ENCODE measurements around the gene AMH. TPM values are rescaled to one million over a fixed set of nuclear protein-coding genes. Genes with fewer than 3 reads are reported as not detected.

The AMH gene
- total and polyA plus RNA-seq, 2 of the 13 experiments (the other 11 are each of a cell fraction or from before 2014, with no cell fraction given) = 0.03 to 0.18 TPM

- TF ChIP-seq ZNF335 (CRISPR knock-in tag; IDR thresholded peaks at IDR 0.05) = no peak
- peak; percentile 18; the same call in 1 of the 2 replicates for TF ChIP-seq ZMYM4 (CRISPR knock-in tag; IDR thresholded peaks at IDR 0.05)
- no peak for TF ChIP-seq TFE3 (CRISPR knock-in tag; IDR thresholded peaks at IDR 0.05)
- no peak for TF ChIP-seq ZBTB20 (CRISPR knock-in tag; IDR thresholded peaks at IDR 0.05; ENCODE audit: borderline replicate concordance, low read depth)
- no peak for TF ChIP-seq TBP (CRISPR knock-in tag; IDR thresholded peaks at IDR 0.05)
- TF ChIP-seq ZNF605 (CRISPR knock-in tag; IDR thresholded peaks at IDR 0.05) = no peak
- TF ChIP-seq MEIS2 (CRISPR knock-in tag; IDR thresholded peaks at IDR 0.05) = no peak; the same call in 1 of the 2 replicates
- TF ChIP-seq ZNF720 (CRISPR knock-in tag; IDR thresholded peaks at IDR 0.05) = no peak
- TF ChIP-seq ZXDC (CRISPR knock-in tag; IDR thresholded peaks at IDR 0.05) = 0 out of 2 replicates have a peak, but pooled peaks have one; percentile 48
- TF ChIP-seq ZFP36L2 (CRISPR knock-in tag; IDR thresholded peaks at IDR 0.05) = no peak
- TF ChIP-seq THRA (CRISPR knock-in tag; IDR thresholded peaks at IDR 0.05; ENCODE audit: borderline replicate concordance) = no peak
- TF ChIP-seq ZMYM3 (CRISPR knock-in tag; IDR thresholded peaks at IDR 0.05) = no peak
- no peak for TF ChIP-seq ZNF510 (CRISPR knock-in tag; IDR thresholded peaks at IDR 0.05; ENCODE audit: low read depth)
- no peak for TF ChIP-seq ZNF296 (CRISPR knock-in tag; conservative IDR thresholded peaks at IDR 0.05)
- no peak for TF ChIP-seq POLR2AphosphoS5 (IDR thresholded peaks at IDR 0.05; ENCODE audit: low read depth, low read length)
- TF ChIP-seq ZNF256 (CRISPR knock-in tag; conservative IDR thresholded peaks at IDR 0.05) = no peak
- no peak for TF ChIP-seq REXO4 (CRISPR knock-in tag; IDR thresholded peaks at IDR 0.05; ENCODE audit: borderline replicate concordance)
- no peak for TF ChIP-seq PAXIP1 (CRISPR knock-in tag; conservative IDR thresholded peaks at IDR 0.05)
- TF ChIP-seq HINFP (CRISPR knock-in tag; IDR thresholded peaks at IDR 0.05; ENCODE audit: low read depth) = no peak
Measured at GRCh38 chr19:2270423-2271233, 21.5 kb downstream of the AMH start (continued).

Measured in HepG2 (cell line).